OCI-M2 (cell line): ENCODE data around the gene MAGI2.

Source experiments
- DNase-seq: peaks from one replicate; lab custom pipeline; 2025; ENCODE audit not compliant: unreplicated experiment; lab: John Stamatoyannopoulos, UW

The MAGI2 gene

GRCh38 chr7:79272938-79273337 lies 180.5 kb downstream of the MAGI2 start:
- DNase-seq = no peak

GRCh38 chr7:79272066-79272669 lies 181.3 kb downstream of the MAGI2 start:
- no peak for DNase-seq

GRCh38 chr7:79268730-79269129 lies 184.7 kb downstream of the MAGI2 start:
- DNase-seq = no peak

- no peak for DNase-seq
Measured at GRCh38 chr7:79258826-79259225, 194.6 kb downstream of the MAGI2 start.

- no peak for DNase-seq
Measured at GRCh38 chr7:79257959-79258358, 195.5 kb downstream of the MAGI2 start.

- DNase-seq = no peak
Measured at GRCh38 chr7:79245623-79246249, 207.7 kb downstream of the MAGI2 start.

GRCh38 chr7:79244482-79244881 lies 209.0 kb downstream of the MAGI2 start:
- no peak for DNase-seq

- no peak for DNase-seq
Measured at GRCh38 chr7:79241288-79242060, 212.0 kb downstream of the MAGI2 start.

GRCh38 chr7:79240413-79240812 lies 213.1 kb downstream of the MAGI2 start:
- no peak for DNase-seq

- no peak for DNase-seq
Measured at GRCh38 chr7:79236352-79237028, 217.0 kb downstream of the MAGI2 start.

GRCh38 chr7:79227044-79227443 lies 226.4 kb downstream of the MAGI2 start:
- no peak for DNase-seq

- DNase-seq = no peak
Measured at GRCh38 chr7:79221211-79221610, 232.3 kb downstream of the MAGI2 start.

- no peak for DNase-seq
Measured at GRCh38 chr7:79217976-79218626, 235.4 kb downstream of the MAGI2 start.

- DNase-seq = no peak
Measured at GRCh38 chr7:79217468-79217867, 236.0 kb downstream of the MAGI2 start.

- DNase-seq = no peak
Measured at GRCh38 chr7:79216236-79216635, 237.2 kb downstream of the MAGI2 start.

GRCh38 chr7:79212334-79212733 lies 241.1 kb downstream of the MAGI2 start:
- DNase-seq = no peak

- DNase-seq = no peak
Measured at GRCh38 chr7:79211724-79212123, 241.7 kb downstream of the MAGI2 start.

GRCh38 chr7:79199961-79200360 lies 253.5 kb downstream of the MAGI2 start:
- no peak for DNase-seq

GRCh38 chr7:79199266-79199665 lies 254.2 kb downstream of the MAGI2 start:
- DNase-seq = no peak

- no peak for DNase-seq
Measured at GRCh38 chr7:79185605-79186004, 267.9 kb downstream of the MAGI2 start.

- DNase-seq = no peak
Measured at GRCh38 chr7:79182283-79182682, 271.2 kb downstream of the MAGI2 start.
